ENCODE results near the gene VRK1. TPM values are rescaled to one million over a fixed set of nuclear protein-coding genes. Genes with fewer than 3 reads are reported as not detected.

Gene VRK1
- total RNA-seq, 1 donor from 2014 or later = 126 TPM

DNA sequence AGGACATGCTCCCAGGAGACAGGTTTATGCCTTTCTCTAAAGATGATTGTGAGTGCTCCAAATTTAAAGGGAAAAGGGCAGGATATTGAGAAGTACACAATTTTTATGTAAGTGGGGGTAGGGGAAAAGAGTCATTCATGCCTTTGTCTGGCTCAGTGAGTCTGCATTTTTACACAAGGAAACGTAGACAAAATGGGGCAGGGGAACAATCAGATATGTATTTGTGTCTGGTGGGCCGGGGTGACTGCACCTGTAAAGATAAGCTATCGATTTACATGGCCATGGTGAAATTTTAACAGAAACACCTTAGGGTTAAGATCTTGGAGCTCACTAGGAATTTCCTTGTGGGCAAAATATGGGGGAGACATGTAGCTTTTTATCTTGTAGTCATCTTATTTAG, 123.6 kb downstream of the VRK1 start:
- Histone ChIP-seq H3K9ac (no peak overlapping the region), H3F3A (ENCODE audit: low read depth) (no peaks in the 10 kb centered on the region), H3K4me3 (no peak overlapping the region), H3K27me3 (no peaks in the 10 kb centered on the region), H3K36me3 (no peaks in the 10 kb centered on the region), H3K27ac (no peak overlapping the region), H3K4me1 (no peaks in the 10 kb centered on the region), H3K79me2 (ENCODE audit: low read depth) (no peaks in the 10 kb centered on the region), H3K9me3 (ENCODE audit: low read depth) (no peaks in the 10 kb centered on the region), H3K4me2 (no peak overlapping the region), H4K20me1 (ENCODE audit: low read depth) (no peaks in the 10 kb centered on the region), H2AFZ (replicated peaks) (no peak overlapping the region)
- Mint-ChIP-seq H3K4me3 (no peak overlapping the region), H3K36me3 (peaks cover 9% of the 10 kb centered on the region), H3K4me1 (peaks cover 11% of the 10 kb centered on the region), H3K9me3 (peaks cover 19% of the 10 kb centered on the region), H3K27me3 (ENCODE audit: insufficient read depth, low read depth) (peaks cover 5% of the 10 kb centered on the region), H3K27ac (no peak overlapping the region)
- TF ChIP-seq, protein P1, sequence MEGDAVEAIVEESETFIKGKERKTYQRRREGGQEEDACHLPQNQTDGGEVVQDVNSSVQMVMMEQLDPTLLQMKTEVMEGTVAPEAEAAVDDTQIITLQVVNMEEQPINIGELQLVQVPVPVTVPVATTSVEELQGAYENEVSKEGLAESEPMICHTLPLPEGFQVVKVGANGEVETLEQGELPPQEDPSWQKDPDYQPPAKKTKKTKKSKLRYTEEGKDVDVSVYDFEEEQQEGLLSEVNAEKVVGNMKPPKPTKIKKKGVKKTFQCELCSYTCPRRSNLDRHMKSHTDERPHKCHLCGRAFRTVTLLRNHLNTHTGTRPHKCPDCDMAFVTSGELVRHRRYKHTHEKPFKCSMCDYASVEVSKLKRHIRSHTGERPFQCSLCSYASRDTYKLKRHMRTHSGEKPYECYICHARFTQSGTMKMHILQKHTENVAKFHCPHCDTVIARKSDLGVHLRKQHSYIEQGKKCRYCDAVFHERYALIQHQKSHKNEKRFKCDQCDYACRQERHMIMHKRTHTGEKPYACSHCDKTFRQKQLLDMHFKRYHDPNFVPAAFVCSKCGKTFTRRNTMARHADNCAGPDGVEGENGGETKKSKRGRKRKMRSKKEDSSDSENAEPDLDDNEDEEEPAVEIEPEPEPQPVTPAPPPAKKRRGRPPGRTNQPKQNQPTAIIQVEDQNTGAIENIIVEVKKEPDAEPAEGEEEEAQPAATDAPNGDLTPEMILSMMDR (IDR thresholded peaks at IDR 0.05) = no peak
- TF ChIP-seq EZH2phosphoT487 (IDR thresholded peaks at IDR 0.05) = no peak
- no peak for TF ChIP-seq EZH2 (IDR thresholded peaks at IDR 0.05)
- DNase-seq (ENCODE audit: low spot score) = no peak

GRCh38 chr14:96922986-96923385, 125.8 kb downstream of the VRK1 start:
- no peak overlapping the region for H3K9ac ChIP-seq
- peaks cover 8% of the 10 kb centered on the region for H3K4me1 Mint-ChIP-seq
- no peak overlapping the region for H3K4me3 Mint-ChIP-seq
- H3K27ac Mint-ChIP-seq = no peak overlapping the region
- peaks cover 8% of the 10 kb centered on the region for H3K36me3 Mint-ChIP-seq
- H3K36me3 ChIP-seq = no peaks in the 10 kb centered on the region
- H3K79me2 ChIP-seq (ENCODE audit: low read depth) = no peaks in the 10 kb centered on the region
- no peaks in the 10 kb centered on the region for H3K27me3 ChIP-seq
- H3K27me3 Mint-ChIP-seq (ENCODE audit: insufficient read depth, low read depth) = peaks cover 5% of the 10 kb centered on the region
- H3K4me3 ChIP-seq = no peak overlapping the region
- H4K20me1 ChIP-seq (ENCODE audit: low read depth) = no peaks in the 10 kb centered on the region
- no peaks in the 10 kb centered on the region for H3F3A ChIP-seq (ENCODE audit: low read depth)
- TF ChIP-seq EZH2 (IDR thresholded peaks at IDR 0.05) (no peak), EZH2phosphoT487 (IDR thresholded peaks at IDR 0.05) (no peak)
- TF ChIP-seq, protein P1 (IDR thresholded peaks at IDR 0.05) = no peak
- DNase-seq (ENCODE audit: low spot score) = no peak
- H2AFZ ChIP-seq (replicated peaks) = no peak overlapping the region
- no peaks in the 10 kb centered on the region for H3K9me3 ChIP-seq (ENCODE audit: low read depth)
- H3K9me3 Mint-ChIP-seq = peaks cover 19% of the 10 kb centered on the region
- H3K27ac ChIP-seq = no peak overlapping the region
- H3K4me1 ChIP-seq = no peaks in the 10 kb centered on the region
- H3K4me2 ChIP-seq = no peak overlapping the region

DNA sequence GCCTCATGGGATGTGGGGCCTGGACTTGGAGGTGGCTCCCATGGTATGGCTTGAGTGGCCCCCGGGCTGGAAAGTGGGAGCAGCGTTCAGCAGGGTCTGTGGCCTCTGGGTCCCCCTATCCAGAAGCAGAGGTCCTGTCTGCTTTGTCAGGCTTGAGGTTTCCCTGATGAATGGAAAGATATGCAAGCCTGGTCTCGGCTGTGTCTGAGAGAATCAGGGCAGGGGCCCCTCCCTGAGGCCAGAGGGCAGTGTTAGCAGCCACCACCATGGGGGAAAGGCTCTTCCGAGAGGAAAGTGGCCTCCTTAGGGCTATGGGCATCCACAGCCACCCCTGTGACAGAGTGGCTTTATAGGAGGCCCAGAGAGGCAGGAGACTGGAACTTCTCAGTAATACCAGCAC, 128.2 kb downstream of the VRK1 start:
- Histone ChIP-seq H3K4me3 (no peak overlapping the region), H3F3A (ENCODE audit: low read depth) (no peaks in the 10 kb centered on the region), H3K36me3 (no peaks in the 10 kb centered on the region), H3K79me2 (ENCODE audit: low read depth) (no peaks in the 10 kb centered on the region), H3K9ac (no peak overlapping the region), H3K4me2 (no peak overlapping the region), H3K27me3 (no peaks in the 10 kb centered on the region), H3K27ac (no peak overlapping the region), H4K20me1 (ENCODE audit: low read depth) (no peaks in the 10 kb centered on the region), H2AFZ (replicated peaks) (no peak overlapping the region), H3K4me1 (no peaks in the 10 kb centered on the region), H3K9me3 (ENCODE audit: low read depth) (no peaks in the 10 kb centered on the region)
- Mint-ChIP-seq H3K4me1 (peaks cover 8% of the 10 kb centered on the region), H3K4me3 (no peak overlapping the region), H3K36me3 (peaks cover 8% of the 10 kb centered on the region), H3K27me3 (ENCODE audit: insufficient read depth, low read depth) (peaks cover 2% of the 10 kb centered on the region), H3K9me3 (peaks cover 19% of the 10 kb centered on the region), H3K27ac (no peak overlapping the region)
- DNase-seq (ENCODE audit: low spot score) = no peak
- no peak for TF ChIP-seq EZH2 (IDR thresholded peaks at IDR 0.05)
- TF ChIP-seq, protein P1 (IDR thresholded peaks at IDR 0.05) = no peak
- no peak for TF ChIP-seq EZH2phosphoT487 (IDR thresholded peaks at IDR 0.05)

All from neural progenitor cell (in vitro differentiated cells).